ENCODE measurements around the gene FBXO10. TPM values are rescaled to one million over a fixed set of nuclear protein-coding genes. Genes with fewer than 3 reads are reported as not detected.
A peak's percentile ranks its signal among the peaks of the same experiment; 100 is the strongest.

The FBXO10 gene
- total and polyA plus RNA-seq, 2 of the 8 experiments (the other 6 are each of a cell fraction or from before 2014, with no cell fraction given), result 13.1 to 13.9 TPM

DNA sequence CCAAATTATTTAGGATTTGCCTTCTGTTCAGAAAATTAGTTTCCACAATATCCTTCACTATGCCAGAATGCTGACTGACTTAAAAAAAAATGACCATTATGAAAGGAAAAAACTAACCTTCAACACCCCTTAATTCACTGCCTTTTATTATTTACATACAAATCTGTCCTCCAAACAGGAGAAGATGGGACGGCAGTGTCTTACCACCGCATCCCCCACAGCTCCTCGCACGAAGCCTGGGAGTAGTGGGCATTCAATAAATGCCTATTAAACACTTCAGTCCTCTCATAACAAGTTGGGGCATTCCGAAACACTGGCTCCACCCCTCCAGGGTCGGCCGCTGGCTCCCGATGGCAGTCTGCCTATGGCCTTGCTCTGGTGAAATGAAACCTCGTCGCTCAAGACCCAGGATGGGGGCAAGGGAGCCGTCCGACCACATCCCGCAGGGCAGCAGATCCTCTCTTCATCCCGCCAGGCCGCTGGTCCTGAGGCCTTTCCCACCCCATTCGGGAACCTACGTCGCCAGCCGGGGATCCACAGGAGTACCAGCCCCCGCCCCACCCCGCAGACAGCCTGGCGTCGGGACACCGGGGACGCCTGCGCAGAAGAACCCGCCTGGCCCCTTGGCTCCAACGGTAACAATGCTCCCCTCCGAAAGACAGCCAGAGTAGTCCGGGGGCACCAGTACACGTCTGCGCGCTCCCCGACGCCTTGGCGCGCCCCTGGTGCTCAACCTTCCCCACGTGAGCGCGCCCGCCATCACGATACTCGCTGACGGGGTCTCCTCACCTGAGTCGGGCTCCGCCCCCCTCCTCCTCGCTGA is 111.5 kb downstream of the FBXO10 start:
- Histone ChIP-seq H3K36me3 (ENCODE audit: control insufficient read depth in 2 of 4, insufficient read depth in 4 of 4, low read length in 3 of 4) (no peaks in the 10 kb centered on the region), H4K20me1 (replicated peaks in 1 of 2; ENCODE audit: control insufficient read depth in 1 of 2, insufficient read depth in 2 of 2, low read length in 2 of 2) (peaks cover 2 to 8% of the 10 kb centered on the region in 2 experiments), H3K18ac (ENCODE audit: extremely low read depth, low read length) (peak overlapping the region; percentile 73; the same call in 1 of the 2 replicates), H3K79me1 (ENCODE audit: low read depth, low read length) (peaks cover 4% of the 10 kb centered on the region; the same call in 1 of the 2 replicates), H3K23ac (ENCODE audit: insufficient read length) (no peak overlapping the region), H3K79me2 (ENCODE audit: control insufficient read depth in 1 of 2, insufficient read depth in 2 of 2, low read length in 2 of 2) (peaks cover 29 to 49% of the 10 kb centered on the region in 2 experiments), H3K4me1 (replicated peaks in 1 of 4; ENCODE audit: control insufficient read depth in 3 of 4, insufficient read depth in 4 of 4, low read length in 3 of 4) (peaks cover 0 to 9% (median 4%) of the 10 kb centered on the region in 4 experiments; a peak in 2 of 7 replicates), H2BK15ac (ENCODE audit: low read length) (no peak overlapping the region), H3K23me2 (ENCODE audit: low read depth, low read length) (peaks cover 4% of the 10 kb centered on the region; the same call in 1 of the 2 replicates), H3K27me3 (replicated peaks in 1 of 4; ENCODE audit: control insufficient read depth in 3 of 4, extremely low read depth in 1 of 4, insufficient read depth in 3 of 4, low read length in 3 of 4) (no peaks in the 10 kb centered on the region), H3K4me3 (ENCODE audit: extremely low read depth in 1 of 4, insufficient read depth in 2 of 4, low read depth in 3 of 4, low read length in 4 of 4) (peak overlapping the region; percentile 69 to 94 (median 87)), H2BK120ac (replicated peaks; ENCODE audit: low read depth, low read length) (no peak overlapping the region), H4K91ac (replicated peaks; ENCODE audit: insufficient read length, low read length) (peak overlapping the region; percentile 49), H3K4ac (replicated peaks; ENCODE audit: insufficient read length, low read depth, low read length) (peak overlapping the region; percentile 17), H2BK5ac (ENCODE audit: low read depth, low read length) (peak overlapping the region; percentile 95), H2BK12ac (ENCODE audit: low read depth, low read length) (peak overlapping the region; percentile 60; the same call in 1 of the 2 replicates), H2AK5ac (ENCODE audit: low read depth, low read length) (no peak overlapping the region), H3K9ac (replicated peaks in 1 of 4; ENCODE audit: extremely low read depth in 1 of 4, low read depth in 3 of 4, low read length in 3 of 4) (peak overlapping the region; percentile 87 to 97 (median 90)), H4K5ac (ENCODE audit: insufficient read length, low read depth, low read length) (peak overlapping the region; percentile 75), H3K14ac (ENCODE audit: insufficient read length) (no peak overlapping the region), H3K9me3 (ENCODE audit: insufficient read depth in 2 of 2, low read depth in 1 of 2, low read length in 1 of 2) (no peaks in the 10 kb centered on the region), H3K56ac (replicated peaks; ENCODE audit: insufficient read length, low read depth, low read length) (peak overlapping the region; percentile 18), H2AFZ (ENCODE audit: low read length) (peak overlapping the region; percentile 0; the same call in 1 of the 2 replicates), H2BK20ac (ENCODE audit: low read length) (no peak overlapping the region), H3K27ac (ENCODE audit: low read depth, low read length) (peak overlapping the region; percentile 96), H4K8ac (ENCODE audit: extremely low read depth, insufficient read depth, low read length) (peak overlapping the region; percentile 93), H3K4me2 (ENCODE audit: insufficient read depth in 1 of 2, low read depth in 2 of 2, low read length in 2 of 2) (peak overlapping the region; percentile 82 to 88)
- FAIRE-seq, result no peak
- CTCF ChIA-PET (ENCODE audit: partially characterized antibody), result interaction anchor here (1.1 to 5.6 kb wide), 3 partner anchors 10 to 50 kb away, joined by 3 to 18 read pairs (median 3); no protein-coding TSS in a partner anchor
- DNase-seq (ENCODE audit: low read depth in 1 of 2, low spot score in 2 of 2), result peak in 1 of 2 experiments; percentile 93
- WGBS, 2 experiments (ENCODE audit: extremely low coverage in 1 of 2, insufficient coverage in 1 of 2, insufficient read length in 1 of 2, insufficient replicate concordance in 2 of 2, low coverage in 1 of 2, low lambda C conversion rate in 2 of 2, missing lambda C conversion rate in 1 of 2), result 2% methylated on average over 37 of the region's 47 CpGs; no CpG with 5 or more reads in 1 of the 2 experiments
- POLR2A ChIA-PET (ENCODE audit: partially characterized antibody), result interaction anchor here (0.6 to 4.5 kb wide), 20 partner anchors 8 to 364 kb away, joined by 3 to 40 read pairs (median 6); partner anchors contain the start of genes GRHPR and POLR1E
- TF ChIP-seq KDM5A (IDR thresholded peaks at IDR 0.05; ENCODE audit: low read length) (peak; percentile 13; the same call in 1 of the 2 replicates), SUZ12 (IDR thresholded peaks at IDR 0.05; ENCODE audit: low read length) (no peak), JUND (IDR thresholded peaks at IDR 0.05; ENCODE audit: low read length) (no peak), USF2 (IDR thresholded peaks at IDR 0.05; ENCODE audit: low read length) (peak; percentile 57), RXRA (IDR thresholded peaks at IDR 0.05; ENCODE audit: insufficient read depth, low read depth, low read length) (no peak), SP4 (IDR thresholded peaks at IDR 0.05; ENCODE audit: low read length) (no peak), BACH1 (IDR thresholded peaks at IDR 0.05; ENCODE audit: low read length) (no peak), POU5F1 (IDR thresholded peaks at IDR 0.05; ENCODE audit: low read depth, low read length) (no peak), SIX5 (IDR thresholded peaks at IDR 0.05; ENCODE audit: low read depth, low read length) (no peak), YY1 (IDR thresholded peaks at IDR 0.05; ENCODE audit: low read depth, low read length) (no peak), GTF2F1 (IDR thresholded peaks at IDR 0.05; ENCODE audit: borderline replicate concordance, low read depth, low read length) (no peak)
